ENCODE data around the gene DHCR7. TPM values are rescaled to one million over a fixed set of nuclear protein-coding genes. Genes with fewer than 3 reads are reported as not detected.
A peak's percentile ranks its signal among the peaks of the same experiment; 100 is the strongest.

Gene DHCR7
- total RNA-seq, 1 experiment from 2014 or later = 123 TPM

- DNase-seq (ENCODE audit: low read depth) = peak; percentile 57
Measured at GRCh38 chr11:71420455-71421241, 27.5 kb downstream of the DHCR7 start.

- no peak for DNase-seq (ENCODE audit: low read depth)
Measured at GRCh38 chr11:71418643-71419042, 29.6 kb downstream of the DHCR7 start.

- no peak for DNase-seq (ENCODE audit: low read depth)
Measured at GRCh38 chr11:71414645-71415044, 33.5 kb downstream of the DHCR7 start.

GRCh38 chr11:71410363-71410966, 37.7 kb downstream of the DHCR7 start:
- DNase-seq (ENCODE audit: low read depth) = no peak

- DNase-seq (ENCODE audit: low read depth) = no peak
Measured at GRCh38 chr11:71408826-71409225, 39.4 kb downstream of the DHCR7 start.

- no peak for DNase-seq (ENCODE audit: low read depth)
Measured at GRCh38 chr11:71407356-71407755, 40.8 kb downstream of the DHCR7 start.

- DNase-seq (ENCODE audit: low read depth) = no peak
Measured at GRCh38 chr11:71406681-71407080, 41.5 kb downstream of the DHCR7 start.

GRCh38 chr11:71404209-71404608, 44.0 kb downstream of the DHCR7 start:
- no peak for DNase-seq (ENCODE audit: low read depth)

- DNase-seq (ENCODE audit: low read depth) = no peak
Measured at GRCh38 chr11:71402878-71403277, 45.3 kb downstream of the DHCR7 start.

- DNase-seq (ENCODE audit: low read depth) = no peak
Measured at GRCh38 chr11:71400216-71400615, 48.0 kb downstream of the DHCR7 start.

- no peak for DNase-seq (ENCODE audit: low read depth)
Measured at GRCh38 chr11:71399341-71399740, 48.9 kb downstream of the DHCR7 start.

- DNase-seq (ENCODE audit: low read depth) = no peak
Measured at GRCh38 chr11:71397961-71398360, 50.2 kb downstream of the DHCR7 start.

- DNase-seq (ENCODE audit: low read depth) = no peak
Measured at GRCh38 chr11:71397331-71397860, 50.8 kb downstream of the DHCR7 start.

- DNase-seq (ENCODE audit: low read depth) = no peak
Measured at GRCh38 chr11:71396548-71397123, 51.6 kb downstream of the DHCR7 start.

- DNase-seq (ENCODE audit: low read depth) = no peak
Measured at GRCh38 chr11:71395774-71396173, 52.4 kb downstream of the DHCR7 start.

GRCh38 chr11:71395263-71395560, 53.0 kb downstream of the DHCR7 start:
- DNase-seq (ENCODE audit: low read depth) = no peak

- no peak for DNase-seq (ENCODE audit: low read depth)
Measured at GRCh38 chr11:71393283-71393682, 54.9 kb downstream of the DHCR7 start.

- DNase-seq (ENCODE audit: low read depth) = no peak
Measured at GRCh38 chr11:71391796-71392195, 56.4 kb downstream of the DHCR7 start.

GRCh38 chr11:71391352-71391751, 56.8 kb downstream of the DHCR7 start:
- DNase-seq (ENCODE audit: low read depth) = no peak

- no peak for DNase-seq (ENCODE audit: low read depth)
Measured at GRCh38 chr11:71388637-71389235, 59.5 kb downstream of the DHCR7 start.

GRCh38 chr11:71387784-71388636, 60.2 kb downstream of the DHCR7 start:
- no peak for DNase-seq (ENCODE audit: low read depth)

- no peak for DNase-seq (ENCODE audit: low read depth)
Measured at GRCh38 chr11:71387200-71387599, 61.0 kb downstream of the DHCR7 start.
